ENCODE results near the gene TEX13B.

Gene TEX13B

DNA sequence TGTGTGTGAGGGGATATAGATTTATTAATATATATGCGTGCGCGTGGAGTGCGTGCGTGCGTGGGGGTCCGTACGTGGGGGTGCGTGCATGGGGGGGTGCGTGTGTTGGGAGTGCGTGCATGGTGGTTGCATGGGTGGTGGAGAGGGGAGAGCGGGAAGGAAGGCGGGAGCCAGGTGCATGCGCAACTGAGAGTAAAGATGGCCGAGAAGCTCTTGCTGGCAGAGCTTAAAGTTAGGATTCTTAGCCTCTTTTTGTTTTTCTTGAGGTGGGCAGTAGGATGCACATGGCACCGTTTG is 45.8 kb downstream of the TEX13B start:
- DNase-seq (ENCODE audit: low read depth): no peak

DNA sequence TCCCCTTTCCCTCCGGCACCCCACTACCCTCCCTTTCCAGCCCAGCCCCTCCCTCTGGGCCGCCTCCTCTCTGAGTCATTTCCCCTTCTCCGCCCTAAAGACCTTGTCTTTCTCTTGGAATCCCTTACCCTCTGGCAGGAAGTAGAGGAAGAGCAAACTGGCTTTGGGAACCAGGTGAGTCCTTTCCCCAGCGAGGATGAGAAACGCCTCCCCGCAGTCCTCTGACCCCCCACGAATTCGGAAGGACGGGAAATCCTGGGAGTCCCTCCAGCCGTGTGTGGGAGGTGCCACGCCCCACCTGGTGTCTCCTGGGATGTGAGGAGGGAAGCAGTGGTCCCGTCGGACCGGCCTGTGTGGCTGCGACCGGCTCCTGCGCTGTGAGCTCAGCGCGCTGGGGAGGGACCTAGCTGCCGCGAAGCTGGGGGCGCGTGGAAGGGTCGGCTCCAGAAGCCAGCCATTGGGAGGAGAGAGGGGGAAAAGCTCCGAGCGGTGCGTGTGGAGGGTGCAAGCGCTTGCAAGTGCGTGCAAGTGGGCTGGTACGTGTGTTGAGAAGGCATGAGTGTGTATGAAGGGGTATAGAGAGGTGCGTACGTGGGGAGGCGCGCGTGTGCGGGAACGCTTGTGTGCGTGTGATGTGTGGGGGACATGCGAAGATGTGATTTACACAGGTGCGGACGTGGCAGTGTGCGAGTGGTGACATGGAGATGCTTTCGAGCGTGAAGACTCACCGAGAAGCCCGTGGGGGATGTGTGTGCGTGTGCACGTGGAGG is 46.3 kb downstream of the TEX13B start:
- DNase-seq (ENCODE audit: low read depth): no peak

DNA sequence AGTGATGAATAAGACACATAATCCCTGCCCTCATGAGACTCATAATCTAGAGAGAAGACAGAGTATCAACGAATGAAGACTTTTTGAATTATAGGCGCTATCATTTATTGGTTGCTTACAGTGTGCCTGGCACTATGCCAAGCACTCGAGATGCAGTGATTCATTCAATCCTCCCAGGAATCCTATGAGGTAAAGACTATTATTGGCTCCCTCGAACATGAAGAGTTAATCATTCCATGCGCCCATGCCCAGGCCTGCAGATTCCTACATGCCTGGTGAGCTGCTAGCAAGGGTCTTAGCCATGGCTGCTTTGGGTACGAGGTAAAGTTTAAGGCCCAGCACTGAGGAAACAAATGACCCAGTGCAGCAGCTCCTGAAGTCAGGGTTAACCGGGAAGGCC is 47.0 kb downstream of the TEX13B start:
- no peak for DNase-seq (ENCODE audit: low read depth)

DNA sequence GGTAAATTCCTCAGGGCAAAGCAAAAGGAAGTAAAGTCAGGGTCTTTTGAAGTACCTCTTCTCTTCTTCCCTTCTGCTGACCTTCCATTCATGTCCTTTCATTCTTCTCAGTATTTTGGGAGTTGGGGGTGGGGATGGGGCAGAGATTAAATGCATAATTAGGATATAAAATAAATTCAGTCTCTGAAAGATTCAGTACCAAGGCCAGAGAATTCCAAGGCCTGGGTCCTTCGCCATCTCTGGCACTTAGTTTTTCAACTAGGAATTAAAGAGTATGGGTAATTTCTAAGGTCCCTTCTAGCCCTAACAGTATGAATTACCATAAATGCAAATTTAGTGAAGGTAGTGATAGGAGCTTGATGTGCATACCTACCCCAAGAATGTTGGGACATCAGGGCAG is 47.9 kb downstream of the TEX13B start:
- DNase-seq (ENCODE audit: low read depth): no peak

Data from activated gamma-delta T cell treated with anti-CD3 and anti-CD28 coated beads, Interleukin-2, amount 50 U/mL, for 16 hours (primary cell).